SK-N-SH (cell line): ENCODE data around the gene CTRB1. TPM values are rescaled to one million over a fixed set of nuclear protein-coding genes. Genes with fewer than 3 reads are reported as not detected.

ENCODE experiments used
- CTCF ChIA-PET: fragments of 300-600, 350-600 bp; formaldehyde crosslinking; extraction: SDS; loops from one replicate; lab custom pipeline; 2021; lab: Yijun Ruan, JAX
- POLR2A ChIA-PET: fragments of 350-600 bp; sonication (Branson Sonifier 250); formaldehyde crosslinking; extraction: SDS; loops from one replicate; lab custom pipeline; 2020; ENCODE audit warnings: antibody characterized with exemption, inconsistent platforms; lab: Yijun Ruan, JAX
- DNase-seq: peaks from one replicate; pipeline ENCODE4 v3.0.0; 2012
- H2AFZ ChIP-seq: fragments of 200-600 bp; sonication (generic); 2 replicates; pipeline ENCODE4 v1.8.1; 2016; ENCODE audit warnings: antibody characterized with exemption, mild to moderate bottlenecking, low read depth
- H3F3A ChIP-seq: fragments of 200-600 bp; sonication (generic); replicated peaks from 2 replicates; pipeline ENCODE3; 2016; ENCODE audit warnings: antibody characterized with exemption, mild to moderate bottlenecking; ENCODE audit not compliant: insufficient read depth
- H3K27ac ChIP-seq, 2 experiments: fragments of 200-500 bp in 1 of 2; fragments of 200-600 bp in 1 of 2; sonication (Bioruptor generic) in 1 of 2; sonication (generic), shearing (Covaris generic) in 1 of 2; 2 replicates each; pipeline versions ENCODE4 v1.5.1 to v1.6.1; 2014 to 2016; ENCODE audit warnings: low read depth in 2 of 2, inconsistent platforms in 1 of 2, low read length in 1 of 2, mild to moderate bottlenecking in 1 of 2, mixed read lengths in 1 of 2
- H3K27me3 ChIP-seq: fragments of 200-600 bp; sonication (generic), shearing (Covaris generic); 2 replicates; pipeline ENCODE4 v1.6.1; 2016; ENCODE audit warnings: mixed run types; ENCODE audit not compliant: insufficient read depth
- H3K36me3 ChIP-seq, 2 experiments: fragments of 200-500 bp in 1 of 2; fragments of 200-600 bp in 1 of 2; sonication (Bioruptor generic) in 1 of 2; sonication (generic) in 1 of 2; replicated peaks in 1 of 2; 2 replicates each; pipeline versions ENCODE3 to v1.5.1; 2014 to 2016; ENCODE audit warnings: low read length in 1 of 2, mild to moderate bottlenecking in 1 of 2; ENCODE audit not compliant: insufficient read depth in 2 of 2, control insufficient read depth in 1 of 2
- H3K4me1 ChIP-seq, 2 experiments: fragments of 200-500 bp in 1 of 2; fragments of 200-600 bp in 1 of 2; sonication (Bioruptor generic) in 1 of 2; sonication (generic), shearing (Covaris generic) in 1 of 2; 2 replicates each; pipeline versions ENCODE4 v1.5.1 to v1.6.1; 2014 to 2016; ENCODE audit warnings: low read depth in 1 of 2, low read length in 1 of 2, mixed run types in 1 of 2; ENCODE audit not compliant: insufficient read depth in 2 of 2, control insufficient read depth in 1 of 2
- H3K4me2 ChIP-seq: fragments of 200-600 bp; sonication (generic), shearing (Covaris generic); 2 replicates; pipeline ENCODE4 v1.6.1; 2017; ENCODE audit warnings: mixed run types
- H3K4me3 ChIP-seq, 2 experiments: fragments of 200-500 bp in 1 of 2; fragments of 200-600 bp in 1 of 2; sonication (Bioruptor generic) in 1 of 2; sonication (generic), shearing (Covaris generic) in 1 of 2; 2 replicates each; pipeline versions ENCODE4 v1.5.1 to v1.8.1; 2014 to 2016; ENCODE audit warnings: low read depth in 2 of 2, inconsistent platforms in 1 of 2, low read length in 1 of 2, mild to moderate bottlenecking in 1 of 2, mixed read lengths in 1 of 2, moderate library complexity in 1 of 2
- H3K79me2 ChIP-seq: fragments of 200-600 bp; sonication (generic); 2 replicates; pipeline ENCODE4 v1.8.1; 2017; ENCODE audit warnings: mild to moderate bottlenecking; ENCODE audit not compliant: insufficient read depth
- H3K9ac ChIP-seq: fragments of 200-600 bp; sonication (generic); 2 replicates; pipeline ENCODE4 v1.6.1; 2017; ENCODE audit warnings: mixed run types
- H3K9me2 ChIP-seq: fragments of 200-600 bp; sonication (generic); 2 replicates; pipeline ENCODE4 v1.6.1; 2017; ENCODE audit warnings: mixed run types
- H3K9me3 ChIP-seq: fragments of 200-600 bp; sonication (generic); 2 replicates; pipeline ENCODE4 v1.6.1; 2017; ENCODE audit warnings: mixed run types, mild to moderate bottlenecking, moderate library complexity
- H4K20me1 ChIP-seq: fragments of 200-600 bp; sonication (generic); 2 replicates; pipeline ENCODE4 v1.6.1; 2017; ENCODE audit warnings: mild to moderate bottlenecking, mixed run types; ENCODE audit not compliant: insufficient read depth
- ELF1 ChIP-seq: IDR thresholded peaks from 2 replicates; pipeline ENCODE4 v1.4.0; 2012
- EP300 ChIP-seq, 2 experiments: IDR thresholded peaks; 2 replicates each; pipeline versions ENCODE4 v1.4.0 to v1.6.1; 2012; ENCODE audit warnings: borderline replicate concordance in 1 of 2, low read depth in 1 of 2, low read length in 1 of 2
- EZH2phosphoT487 ChIP-seq: fragments of 200-600 bp; sonication (generic); IDR thresholded peaks from 2 replicates; pipeline ENCODE4 v1.6.1; 2017; ENCODE audit warnings: low read depth, mixed run types, mild to moderate bottlenecking, antibody characterized with exemption, moderate library complexity, borderline replicate concordance
- FOSL2 ChIP-seq: IDR thresholded peaks from 2 replicates; pipeline ENCODE4 v1.4.0; 2012; ENCODE audit warnings: low read depth, mild to moderate bottlenecking, moderate library complexity, borderline replicate concordance
- FOXJ3 ChIP-seq: sonication (generic); formaldehyde crosslinking; IDR thresholded peaks from 2 replicates; pipeline ENCODE4 v1.5.1; 2020; ENCODE audit warnings: mild to moderate bottlenecking, missing genetic modification reagents
- GABPA ChIP-seq: IDR thresholded peaks from 2 replicates; pipeline ENCODE4 v1.4.0; 2012; ENCODE audit warnings: low read depth, mild to moderate bottlenecking
- REST ChIP-seq: IDR thresholded peaks from 2 replicates; pipeline ENCODE4 v1.6.1; 2012; ENCODE audit warnings: mild to moderate bottlenecking, low read depth, low read length, moderate library complexity
- SIN3A ChIP-seq: IDR thresholded peaks from 2 replicates; pipeline ENCODE4 v1.6.1; 2012; ENCODE audit warnings: low read depth, mild to moderate bottlenecking, low read length, moderate library complexity, borderline replicate concordance
- TCF12 ChIP-seq: IDR thresholded peaks from 2 replicates; pipeline ENCODE4 v1.4.0; 2012
- USF1 ChIP-seq: IDR thresholded peaks from 2 replicates; pipeline ENCODE4 v1.4.0; 2012; ENCODE audit warnings: low read depth, borderline replicate concordance
- WGBS: methylation state at CpG from one replicate; pipeline ENCODE4 v1.1.6; 2017; ENCODE audit warnings: low lambda C conversion rate; 5-methylcytosine and 5-hydroxymethylcytosine counted together
- polyA plus RNA-seq, 3 experiments: library from polyadenylated mRNA; depleted of rRNA; stranded (reverse); fragments of >200 nt; gene quantifications; 2 replicates each; pipeline ENCODE4 v1.2.3, GENCODE V29; 2012
- TF ChIP-seq, protein P1 (sequence below): fragments of 150-350 bp; IDR thresholded peaks from 2 replicates; pipeline ENCODE4 v1.6.1; 2017; ENCODE audit warnings: antibody characterized with exemption, low read length, low read depth, borderline replicate concordance
- TF ChIP-seq, protein P2 (sequence below): IDR thresholded peaks from 2 replicates; pipeline ENCODE4; 2012

CTRB1 gene
- polyA plus RNA-seq, 1 of the 3 experiments (the other 2 are of a cell fraction) = not detected

DNA sequence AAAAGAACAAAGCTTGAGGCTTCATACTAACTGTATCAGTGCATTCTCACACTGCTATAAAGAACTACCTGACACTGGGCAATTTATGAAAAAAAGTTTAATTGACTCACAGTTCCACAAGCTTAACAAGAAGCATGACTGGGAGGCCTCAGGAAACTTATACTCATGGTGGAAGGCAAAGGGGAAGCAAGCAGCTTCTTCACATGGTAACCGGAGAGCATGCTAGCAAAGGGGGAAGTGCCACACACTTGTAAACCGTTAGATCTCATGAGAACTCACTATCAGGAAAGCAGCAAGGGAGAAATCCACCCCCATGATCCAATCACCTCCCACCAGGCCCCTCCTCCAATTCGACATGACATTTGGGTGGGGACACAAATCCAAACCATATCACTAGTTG, 37.2 kb upstream of the CTRB1 start:
- no peaks in the 10 kb centered on the region for H3K27me3 ChIP-seq
- no peaks in the 10 kb centered on the region for H3F3A ChIP-seq
- POLR2A ChIA-PET = no interaction called here
- TF ChIP-seq GABPA (no peak), EP300 (IDR thresholded peaks at IDR 0.05; ENCODE audit: borderline replicate concordance in 1 of 2, low read depth in 1 of 2, low read length in 1 of 2) (no peak), REST (no peak), FOSL2 (no peak), SIN3A (no peak), FOXJ3 (no peak), TCF12 (no peak), USF1 (no peak), ELF1 (no peak), EZH2phosphoT487 (no peak)
- TF ChIP-seq, protein P1, sequence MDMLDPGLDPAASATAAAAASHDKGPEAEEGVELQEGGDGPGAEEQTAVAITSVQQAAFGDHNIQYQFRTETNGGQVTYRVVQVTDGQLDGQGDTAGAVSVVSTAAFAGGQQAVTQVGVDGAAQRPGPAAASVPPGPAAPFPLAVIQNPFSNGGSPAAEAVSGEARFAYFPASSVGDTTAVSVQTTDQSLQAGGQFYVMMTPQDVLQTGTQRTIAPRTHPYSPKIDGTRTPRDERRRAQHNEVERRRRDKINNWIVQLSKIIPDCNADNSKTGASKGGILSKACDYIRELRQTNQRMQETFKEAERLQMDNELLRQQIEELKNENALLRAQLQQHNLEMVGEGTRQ = no peak
- TF ChIP-seq, protein P2, sequence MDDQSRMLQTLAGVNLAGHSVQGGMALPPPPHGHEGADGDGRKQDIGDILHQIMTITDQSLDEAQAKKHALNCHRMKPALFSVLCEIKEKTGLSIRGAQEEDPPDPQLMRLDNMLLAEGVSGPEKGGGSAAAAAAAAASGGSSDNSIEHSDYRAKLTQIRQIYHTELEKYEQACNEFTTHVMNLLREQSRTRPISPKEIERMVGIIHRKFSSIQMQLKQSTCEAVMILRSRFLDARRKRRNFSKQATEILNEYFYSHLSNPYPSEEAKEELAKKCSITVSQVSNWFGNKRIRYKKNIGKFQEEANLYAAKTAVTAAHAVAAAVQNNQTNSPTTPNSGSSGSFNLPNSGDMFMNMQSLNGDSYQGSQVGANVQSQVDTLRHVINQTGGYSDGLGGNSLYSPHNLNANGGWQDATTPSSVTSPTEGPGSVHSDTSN = no peak
- no peak overlapping the region for H3K4me3 ChIP-seq
- H2AFZ ChIP-seq = no peak overlapping the region
- no peaks in the 10 kb centered on the region for H3K9me2 ChIP-seq
- no peaks in the 10 kb centered on the region for H3K4me1 ChIP-seq
- H3K9ac ChIP-seq = no peak overlapping the region
- H3K36me3 ChIP-seq = no peaks in the 10 kb centered on the region
- CTCF ChIA-PET = interaction anchor here (1.0 kb wide), 1 partner anchor 183 kb away, joined by 3 read pairs; the partner anchor contains the start of gene ZNRF1
- H3K4me2 ChIP-seq = no peak overlapping the region
- no peaks in the 10 kb centered on the region for H4K20me1 ChIP-seq
- H3K79me2 ChIP-seq = no peaks in the 10 kb centered on the region
- WGBS = 42% methylated on average over 3 of the region's 3 CpGs
- peaks cover 20% of the 10 kb centered on the region for H3K9me3 ChIP-seq
- no peak for DNase-seq
- H3K27ac ChIP-seq = no peak overlapping the region
